MM.1S (cell line): Measurements from ENCODE around the gene SYCP1.

Experiments
- EZH2 ChIP-seq: fragments of 300-600 bp; sonication (generic); optimal IDR thresholded peaks from 2 replicates; pipeline ENCODE3; 2017; ENCODE audit warnings: low read depth, mild to moderate bottlenecking, antibody characterized with exemption, low read length, mixed read lengths
- EZH2phosphoT487 ChIP-seq: fragments of 300-600 bp; sonication (generic); IDR thresholded peaks from 2 replicates; pipeline ENCODE4 v1.6.1; 2018; ENCODE audit warnings: antibody characterized with exemption, low read length
- TF ChIP-seq, protein P1 (sequence below): fragments of 300-600 bp; sonication (generic); IDR thresholded peaks from 2 replicates; pipeline ENCODE4 v1.5.1; 2016; ENCODE audit warnings: antibody characterized with exemption, low read length, mixed read lengths

DNA sequence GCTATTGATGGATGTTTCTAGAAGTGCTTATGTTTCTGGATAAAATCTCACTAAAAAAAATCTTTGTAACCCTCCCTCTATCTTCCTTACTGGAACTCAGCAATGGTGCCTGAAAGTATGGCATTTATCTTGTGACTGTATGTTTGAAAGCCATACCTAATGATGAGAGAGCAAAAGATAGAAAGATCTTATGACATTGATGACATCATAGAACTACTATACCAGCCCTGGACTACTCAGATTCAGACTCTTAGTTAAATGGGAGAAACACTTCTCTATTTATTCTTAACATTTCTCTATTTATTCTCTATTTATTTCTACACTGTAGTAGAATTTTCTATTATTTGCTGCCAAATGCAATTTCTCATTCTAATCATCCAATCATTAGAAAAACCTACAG, 32.7 kb upstream of the SYCP1 start:
- no peak for TF ChIP-seq EZH2phosphoT487
- no peak for TF ChIP-seq EZH2
- TF ChIP-seq, protein P1, sequence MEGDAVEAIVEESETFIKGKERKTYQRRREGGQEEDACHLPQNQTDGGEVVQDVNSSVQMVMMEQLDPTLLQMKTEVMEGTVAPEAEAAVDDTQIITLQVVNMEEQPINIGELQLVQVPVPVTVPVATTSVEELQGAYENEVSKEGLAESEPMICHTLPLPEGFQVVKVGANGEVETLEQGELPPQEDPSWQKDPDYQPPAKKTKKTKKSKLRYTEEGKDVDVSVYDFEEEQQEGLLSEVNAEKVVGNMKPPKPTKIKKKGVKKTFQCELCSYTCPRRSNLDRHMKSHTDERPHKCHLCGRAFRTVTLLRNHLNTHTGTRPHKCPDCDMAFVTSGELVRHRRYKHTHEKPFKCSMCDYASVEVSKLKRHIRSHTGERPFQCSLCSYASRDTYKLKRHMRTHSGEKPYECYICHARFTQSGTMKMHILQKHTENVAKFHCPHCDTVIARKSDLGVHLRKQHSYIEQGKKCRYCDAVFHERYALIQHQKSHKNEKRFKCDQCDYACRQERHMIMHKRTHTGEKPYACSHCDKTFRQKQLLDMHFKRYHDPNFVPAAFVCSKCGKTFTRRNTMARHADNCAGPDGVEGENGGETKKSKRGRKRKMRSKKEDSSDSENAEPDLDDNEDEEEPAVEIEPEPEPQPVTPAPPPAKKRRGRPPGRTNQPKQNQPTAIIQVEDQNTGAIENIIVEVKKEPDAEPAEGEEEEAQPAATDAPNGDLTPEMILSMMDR: no peak
